OCI-LY3 (cell line): Measurements from ENCODE around the gene CEP112.

Source experiments
- CTCF ChIP-seq: fragments of 200-600, 300-600 bp; sonication (generic); IDR thresholded peaks from 2 replicates; pipeline ENCODE4 v1.5.1; 2014; ENCODE audit warnings: antibody characterized with exemption, low read length, low read depth
- EZH2phosphoT487 ChIP-seq: fragments of 200-600 bp; shearing (Covaris generic); IDR thresholded peaks from 2 replicates; pipeline ENCODE4 v1.6.1; 2018; ENCODE audit warnings: antibody characterized with exemption, mixed run types, low read depth

DNA sequence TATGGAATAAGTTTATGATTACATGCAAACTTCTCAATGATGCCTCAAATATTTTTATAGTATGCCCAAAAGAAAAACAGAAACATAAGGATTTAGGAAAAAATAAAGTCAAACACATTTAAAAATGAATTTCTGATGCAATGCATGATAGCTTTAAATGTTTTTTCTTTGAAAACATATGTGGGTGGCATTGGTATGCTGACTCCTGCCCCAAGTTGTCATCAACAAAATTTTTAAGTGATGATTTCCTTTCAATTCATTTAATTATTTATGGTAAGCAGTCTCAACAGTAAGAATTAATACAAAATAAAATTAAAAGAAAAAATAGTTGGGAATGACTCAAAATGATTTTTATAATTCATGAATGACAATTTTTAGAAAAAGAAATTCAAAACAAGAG lies 104.9 kb downstream of the CEP112 start:
- TF ChIP-seq CTCF (no peak), EZH2phosphoT487 (no peak)
